ENCODE results near the gene CACHD1. TPM values are rescaled to one million over a fixed set of nuclear protein-coding genes. Genes with fewer than 3 reads are reported as not detected.

CACHD1 gene
- total RNA-seq, 5 donors from 2014 or later (not counting 1 experiment from before 2014, with no cell fraction given) = 0.49 to 7.3 (median 2.2) TPM

DNA sequence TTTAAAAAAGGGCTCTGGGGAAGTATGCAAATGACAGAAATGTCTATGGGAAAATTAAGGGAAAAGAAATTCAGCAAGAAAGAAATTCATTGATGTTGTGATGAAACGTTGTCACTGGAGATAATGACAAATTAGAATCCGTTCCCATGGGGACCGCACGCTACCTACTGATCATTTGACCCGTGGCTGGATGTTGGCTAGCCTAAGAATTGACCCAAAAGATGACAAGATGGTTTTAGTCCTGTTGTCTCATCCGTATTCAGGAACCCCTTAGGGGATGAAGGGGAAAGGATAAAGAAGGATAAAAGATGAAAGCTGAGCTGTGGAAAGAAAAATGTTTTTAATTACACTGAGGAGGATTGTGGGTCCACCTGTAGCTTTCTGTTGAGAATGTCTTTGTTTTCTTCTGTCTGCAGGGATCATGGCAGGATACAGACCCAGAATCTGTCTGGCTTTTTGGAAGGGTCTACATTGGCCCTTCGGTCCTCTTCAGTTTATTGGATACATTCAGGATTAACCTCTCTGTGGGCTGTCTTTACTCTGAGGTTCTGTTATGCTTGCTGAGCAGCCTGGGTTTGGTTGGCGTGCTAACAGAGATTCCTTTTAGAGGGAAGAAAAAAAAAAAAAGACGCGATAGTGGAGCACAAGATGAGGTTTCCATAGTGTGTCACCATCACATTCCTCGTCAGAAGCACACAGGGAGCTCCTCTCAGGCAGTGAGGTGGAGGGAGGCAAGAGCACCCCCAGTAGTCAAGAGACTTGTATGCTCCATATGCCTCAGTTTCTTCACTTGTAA is 106.2 kb downstream of the CACHD1 start:
- no peak for ATAC-seq (replicated peaks in 1 of 4)
- H3K9me3 Mint-ChIP-seq = no peaks in the 10 kb centered on the region
- H3K4me3 Mint-ChIP-seq = no peak overlapping the region
- peaks cover 0 to 4% of the 10 kb centered on the region in 2 donors for H3K27me3 Mint-ChIP-seq
- DNase-seq = no peak
- Histone ChIP-seq H3K27me3 (replicated peaks in 1 of 2; ENCODE audit: control insufficient read depth in 2 of 2, extremely low read depth in 1 of 2, insufficient read depth in 2 of 2, low read length in 1 of 2) (no peaks in the 10 kb centered on the region), H3K4me1 (ENCODE audit: control insufficient read depth in 1 of 2, extremely low read depth in 1 of 2, insufficient read depth in 2 of 2, low read length in 2 of 2) (no peaks in the 10 kb centered on the region), H3K36me3 (ENCODE audit: control insufficient read depth in 2 of 2, extremely low read depth in 1 of 2, insufficient read depth in 1 of 2, low read length in 1 of 2) (no peaks in the 10 kb centered on the region), H3K27ac (ENCODE audit: low read length) (no peak overlapping the region), H3K9me3 (no peaks in the 10 kb centered on the region), H3K4me3 (ENCODE audit: control insufficient read depth in 1 of 2, extremely low read depth in 1 of 2, low read length in 1 of 2) (no peak overlapping the region)
- WGBS (ENCODE audit: insufficient coverage) = 78% methylated on average over 6 of the region's 11 CpGs
- ChIA-PET CTCF (interaction anchor here in 1 of 2 donors (0.6 kb wide), 1 partner anchor 62 kb away, joined by 3 read pairs; no protein-coding TSS in a partner anchor), POLR2A (interaction anchor here in 1 of 2 donors (0.5 kb wide), 1 partner anchor 24 kb away, joined by 6 read pairs; no protein-coding TSS in a partner anchor)
- H3K4me1 Mint-ChIP-seq = no peaks in the 10 kb centered on the region
- no peaks in the 10 kb centered on the region for H3K36me3 Mint-ChIP-seq
- H3K27ac Mint-ChIP-seq = no peak overlapping the region

DNA sequence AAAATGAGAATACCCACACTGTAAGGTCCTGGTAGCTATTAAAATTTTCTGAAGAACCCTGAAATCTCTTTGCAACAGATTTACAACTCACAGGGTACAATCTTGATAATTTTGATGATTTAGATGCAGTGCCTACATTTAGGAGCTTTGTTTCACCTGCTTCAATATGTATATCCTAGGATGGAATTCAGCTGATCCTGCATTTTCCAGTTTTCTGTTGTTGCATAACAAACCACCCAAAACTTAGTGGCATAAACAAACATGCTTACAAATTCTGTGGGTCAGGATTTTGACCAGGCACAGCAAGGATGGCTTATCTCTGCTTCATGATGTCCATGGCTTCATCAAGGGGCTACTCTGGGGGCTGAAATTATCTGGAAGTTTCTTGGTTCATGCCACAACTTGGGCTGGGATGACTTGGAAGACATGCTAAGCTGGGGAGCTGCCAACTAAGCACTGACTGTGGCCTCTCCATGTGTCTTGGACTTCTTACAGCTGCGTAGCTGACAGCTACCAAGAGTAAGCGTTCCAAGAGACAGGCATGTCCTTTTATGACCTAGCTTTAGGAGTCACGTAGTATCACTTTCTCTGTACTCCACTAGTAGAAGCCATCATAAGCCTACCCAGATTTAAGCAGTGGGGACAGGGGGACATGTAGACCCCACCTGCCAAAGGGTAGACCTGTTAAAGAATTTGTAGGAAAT is 108.5 kb downstream of the CACHD1 start:
- DNase-seq (no peak), ATAC-seq (replicated peaks in 1 of 4) (no peak)
- Mint-ChIP-seq H3K27ac (no peak overlapping the region), H3K9me3 (no peaks in the 10 kb centered on the region), H3K4me1 (no peaks in the 10 kb centered on the region), H3K4me3 (no peak overlapping the region), H3K27me3 (peaks cover 0 to 2% of the 10 kb centered on the region in 2 donors), H3K36me3 (no peaks in the 10 kb centered on the region)
- no CpG with 5 or more reads among the region's 3 CpGs for WGBS (ENCODE audit: insufficient coverage)
- no peaks in the 10 kb centered on the region for H3K9me3 ChIP-seq
- CTCF ChIA-PET = interaction anchor here in 1 of 2 donors (0.6 kb wide), 1 partner anchor 335 kb away, joined by 3 read pairs; no protein-coding TSS in a partner anchor
- no peaks in the 10 kb centered on the region for H3K4me1 ChIP-seq (ENCODE audit: control insufficient read depth in 1 of 2, extremely low read depth in 1 of 2, insufficient read depth in 2 of 2, low read length in 2 of 2)
- no peak overlapping the region for H3K4me3 ChIP-seq (ENCODE audit: control insufficient read depth in 1 of 2, extremely low read depth in 1 of 2, low read length in 1 of 2)
- no peak overlapping the region for H3K27ac ChIP-seq (ENCODE audit: low read length)
- POLR2A ChIA-PET = no interaction called here
- H3K27me3 ChIP-seq (replicated peaks in 1 of 2; ENCODE audit: control insufficient read depth in 2 of 2, extremely low read depth in 1 of 2, insufficient read depth in 2 of 2, low read length in 1 of 2) = no peaks in the 10 kb centered on the region
- no peaks in the 10 kb centered on the region for H3K36me3 ChIP-seq (ENCODE audit: control insufficient read depth in 2 of 2, extremely low read depth in 1 of 2, insufficient read depth in 1 of 2, low read length in 1 of 2)

DNA sequence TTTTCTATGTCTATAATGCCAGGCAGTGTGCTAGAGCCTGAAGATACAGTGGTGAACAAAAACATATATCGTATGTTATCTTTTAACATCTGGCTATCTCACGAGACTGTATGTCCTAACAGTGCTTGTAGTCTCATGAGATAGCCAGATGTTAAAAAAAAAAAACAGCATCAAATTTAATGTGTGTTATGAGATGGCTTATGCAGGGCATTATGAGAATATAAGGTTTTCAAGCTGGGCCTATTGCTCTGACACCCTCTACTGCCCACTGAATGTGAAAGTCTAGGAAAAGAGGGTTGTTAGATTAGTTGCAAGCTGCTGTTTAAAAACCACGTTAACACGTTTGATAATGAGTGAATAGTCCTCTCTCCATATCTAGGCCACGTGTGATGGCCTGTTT is 109.8 kb downstream of the CACHD1 start:
- ChIA-PET POLR2A (no interaction called here), CTCF (no interaction called here)
- Mint-ChIP-seq H3K4me1 (peaks cover 0 to 3% (median 0%) of the 10 kb centered on the region in 3 donors), H3K9me3 (no peaks in the 10 kb centered on the region), H3K27ac (no peak overlapping the region), H3K27me3 (peaks cover 0 to 2% of the 10 kb centered on the region in 2 donors), H3K4me3 (no peak overlapping the region), H3K36me3 (no peaks in the 10 kb centered on the region)
- WGBS (ENCODE audit: insufficient coverage) = 100% methylated on average over 1 of the region's 5 CpGs
- Histone ChIP-seq H3K27ac (ENCODE audit: low read length) (no peak overlapping the region), H3K36me3 (ENCODE audit: control insufficient read depth in 2 of 2, extremely low read depth in 1 of 2, insufficient read depth in 1 of 2, low read length in 1 of 2) (no peaks in the 10 kb centered on the region), H3K4me1 (ENCODE audit: control insufficient read depth in 1 of 2, extremely low read depth in 1 of 2, insufficient read depth in 2 of 2, low read length in 2 of 2) (no peaks in the 10 kb centered on the region), H3K27me3 (replicated peaks in 1 of 2; ENCODE audit: control insufficient read depth in 2 of 2, extremely low read depth in 1 of 2, insufficient read depth in 2 of 2, low read length in 1 of 2) (no peaks in the 10 kb centered on the region), H3K9me3 (no peaks in the 10 kb centered on the region), H3K4me3 (ENCODE audit: control insufficient read depth in 1 of 2, extremely low read depth in 1 of 2, low read length in 1 of 2) (no peak overlapping the region)
- no peak for ATAC-seq (replicated peaks in 1 of 4)
- DNase-seq = no peak

DNA sequence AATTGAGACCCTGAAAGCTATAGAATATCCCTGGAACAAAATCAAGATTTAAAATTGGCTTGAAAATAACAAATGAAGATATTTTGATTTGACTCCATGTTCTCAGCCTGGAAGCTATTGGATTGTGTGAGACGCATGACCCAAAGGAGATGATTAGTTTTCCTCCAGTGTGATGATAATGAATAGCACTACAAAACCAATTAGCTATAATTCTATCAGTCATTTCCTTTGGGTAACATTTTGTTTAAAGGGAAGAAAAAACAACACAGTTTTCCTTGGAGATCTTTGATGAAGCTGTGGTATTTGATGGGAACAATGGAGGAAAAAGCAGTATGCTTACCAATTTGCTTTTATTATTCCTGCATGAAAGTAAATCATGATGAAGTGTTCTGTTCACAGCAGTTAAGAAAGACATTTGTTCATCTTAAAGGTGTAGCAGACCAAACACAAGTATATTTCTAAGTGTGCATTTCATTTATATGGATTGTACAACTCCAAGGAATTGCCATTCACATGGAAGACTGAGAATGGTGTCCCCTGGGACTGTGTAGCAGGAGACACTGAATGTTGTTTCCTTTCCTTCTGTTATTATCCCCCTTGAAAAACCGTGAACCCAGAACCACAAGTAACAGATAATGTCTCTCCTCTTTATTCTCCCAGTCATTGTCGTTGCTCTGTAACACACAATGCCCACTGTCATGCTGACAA is 111.4 kb downstream of the CACHD1 start:
- H3K4me1 Mint-ChIP-seq = peaks cover 2 to 7% (median 6%) of the 10 kb centered on the region in 3 donors
- H3K4me3 Mint-ChIP-seq = no peak overlapping the region
- 60% methylated on average over 1 of the region's 3 CpGs for WGBS (ENCODE audit: insufficient coverage)
- H3K36me3 ChIP-seq (ENCODE audit: control insufficient read depth in 2 of 2, extremely low read depth in 1 of 2, insufficient read depth in 1 of 2, low read length in 1 of 2) = no peaks in the 10 kb centered on the region
- ChIA-PET POLR2A (no interaction called here), CTCF (no interaction called here)
- no peaks in the 10 kb centered on the region for H3K9me3 Mint-ChIP-seq
- ATAC-seq (replicated peaks in 1 of 4) = no peak
- no peaks in the 10 kb centered on the region for H3K9me3 ChIP-seq
- DNase-seq = no peak
- H3K36me3 Mint-ChIP-seq = no peaks in the 10 kb centered on the region
- no peak overlapping the region for H3K4me3 ChIP-seq (ENCODE audit: control insufficient read depth in 1 of 2, extremely low read depth in 1 of 2, low read length in 1 of 2)
- peaks cover 0 to 9% of the 10 kb centered on the region in 2 experiments for H3K4me1 ChIP-seq (ENCODE audit: control insufficient read depth in 1 of 2, extremely low read depth in 1 of 2, insufficient read depth in 2 of 2, low read length in 2 of 2)
- H3K27ac Mint-ChIP-seq = no peak overlapping the region
- peaks cover 0 to 1% of the 10 kb centered on the region in 2 donors for H3K27me3 Mint-ChIP-seq
- no peaks in the 10 kb centered on the region for H3K27me3 ChIP-seq (replicated peaks in 1 of 2; ENCODE audit: control insufficient read depth in 2 of 2, extremely low read depth in 1 of 2, insufficient read depth in 2 of 2, low read length in 1 of 2)
- no peak overlapping the region for H3K27ac ChIP-seq (ENCODE audit: low read length)

DNA sequence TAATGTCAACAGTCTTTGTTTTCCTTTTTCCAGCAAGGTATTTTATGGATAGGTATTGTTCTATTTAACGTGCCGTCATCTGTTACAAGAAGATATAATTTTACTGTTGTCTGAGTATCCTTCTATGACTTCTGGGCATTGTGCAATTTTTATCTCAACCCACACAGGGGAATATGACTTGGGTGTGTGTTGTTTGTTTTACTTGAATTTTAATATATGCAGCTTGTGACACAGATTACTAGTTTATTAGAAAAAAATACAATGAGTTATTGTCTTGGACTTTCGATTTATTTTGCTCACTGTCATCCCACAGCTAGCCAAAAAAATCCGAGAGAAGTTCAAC is 111.9 kb downstream of the CACHD1 start:
- Histone ChIP-seq H3K9me3 (no peaks in the 10 kb centered on the region), H3K27me3 (replicated peaks in 1 of 2; ENCODE audit: control insufficient read depth in 2 of 2, extremely low read depth in 1 of 2, insufficient read depth in 2 of 2, low read length in 1 of 2) (no peaks in the 10 kb centered on the region), H3K4me3 (ENCODE audit: control insufficient read depth in 1 of 2, extremely low read depth in 1 of 2, low read length in 1 of 2) (no peak overlapping the region), H3K27ac (ENCODE audit: low read length) (no peak overlapping the region), H3K36me3 (ENCODE audit: control insufficient read depth in 2 of 2, extremely low read depth in 1 of 2, insufficient read depth in 1 of 2, low read length in 1 of 2) (no peaks in the 10 kb centered on the region), H3K4me1 (ENCODE audit: control insufficient read depth in 1 of 2, extremely low read depth in 1 of 2, insufficient read depth in 2 of 2, low read length in 2 of 2) (peaks cover 0 to 9% of the 10 kb centered on the region in 2 experiments)
- H3K27me3 Mint-ChIP-seq = no peaks in the 10 kb centered on the region
- CTCF ChIA-PET = no interaction called here
- WGBS (ENCODE audit: insufficient coverage) = 85% methylated on average over 2 of the region's 4 CpGs
- ATAC-seq (replicated peaks in 1 of 4) = no peak
- DNase-seq = no peak
- no peak overlapping the region for H3K27ac Mint-ChIP-seq
- no peaks in the 10 kb centered on the region for H3K9me3 Mint-ChIP-seq
- POLR2A ChIA-PET = no interaction called here
- no peaks in the 10 kb centered on the region for H3K36me3 Mint-ChIP-seq
- H3K4me3 Mint-ChIP-seq = no peak overlapping the region
- peaks cover 2 to 7% (median 6%) of the 10 kb centered on the region in 3 donors for H3K4me1 Mint-ChIP-seq

DNA sequence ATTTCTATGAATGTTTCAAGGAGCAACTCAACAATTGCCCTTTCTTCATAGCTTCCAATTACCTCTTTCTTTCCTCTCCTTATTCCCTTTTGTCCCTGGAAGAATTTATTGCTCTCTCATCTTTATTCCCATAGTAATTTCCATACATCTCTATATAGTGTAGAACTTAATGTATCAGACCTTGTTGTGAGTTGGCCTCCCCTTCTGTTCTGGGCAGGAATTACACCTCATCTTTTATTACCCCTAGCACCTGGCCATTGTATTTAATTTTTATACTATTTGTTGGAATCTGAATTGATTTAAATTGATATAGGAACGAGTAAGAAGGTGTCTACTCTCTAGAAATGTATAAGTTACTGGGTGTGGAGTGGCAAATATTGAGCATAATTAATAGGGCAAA is 114.5 kb downstream of the CACHD1 start:
- no peak overlapping the region for H3K27ac Mint-ChIP-seq
- WGBS (ENCODE audit: insufficient coverage) = no CpG with 5 or more reads among the region's 1 CpG

More for the DNA sequence above, 114.5 kb downstream of the CACHD1 start:
- peaks cover 0 to 9% of the 10 kb centered on the region in 2 experiments for H3K4me1 ChIP-seq (ENCODE audit: control insufficient read depth in 1 of 2, extremely low read depth in 1 of 2, insufficient read depth in 2 of 2, low read length in 2 of 2)
- DNase-seq (no peak), ATAC-seq (replicated peaks in 1 of 4) (no peak)
- Mint-ChIP-seq H3K36me3 (no peaks in the 10 kb centered on the region), H3K4me3 (no peak overlapping the region), H3K4me1 (peaks cover 2 to 7% (median 6%) of the 10 kb centered on the region in 3 donors), H3K9me3 (no peaks in the 10 kb centered on the region), H3K27me3 (no peaks in the 10 kb centered on the region)
- no peaks in the 10 kb centered on the region for H3K9me3 ChIP-seq
- no peaks in the 10 kb centered on the region for H3K36me3 ChIP-seq (ENCODE audit: control insufficient read depth in 2 of 2, extremely low read depth in 1 of 2, insufficient read depth in 1 of 2, low read length in 1 of 2)
- H3K27me3 ChIP-seq (replicated peaks in 1 of 2; ENCODE audit: control insufficient read depth in 2 of 2, extremely low read depth in 1 of 2, insufficient read depth in 2 of 2, low read length in 1 of 2) = no peaks in the 10 kb centered on the region
- no peak overlapping the region for H3K27ac ChIP-seq (ENCODE audit: low read length)
- ChIA-PET POLR2A (no interaction called here), CTCF (interaction anchor here in 1 of 2 donors (0.5 to 0.6 kb wide), 2 partner anchors 32 kb away, joined by 3 read pairs; no protein-coding TSS in a partner anchor)
- H3K4me3 ChIP-seq (ENCODE audit: control insufficient read depth in 1 of 2, extremely low read depth in 1 of 2, low read length in 1 of 2) = no peak overlapping the region
